Cardiac septum (tissue), 1 donor: Measurements from ENCODE around the gene PRKAG2. TPM values are rescaled to one million over a fixed set of nuclear protein-coding genes. Genes with fewer than 3 reads are reported as not detected.

Experiments used
- DNase-seq: peaks from one replicate; pipeline ENCODE4 v3.0.0-alpha.2; 2020; ENCODE audit warnings: low spot score
- intact Hi-C: fragments of 100-400 bp; cut with DNase I; formaldehyde crosslinking; loops from one replicate; pipeline ENCODE4 v1.14.0; 2022
- total RNA-seq: library from RNA; stranded (reverse); fragmentation: NEBNext Ultra II Directional; extraction: Animal tissue kit (Norgen Biotek cat#: 25700); gene quantifications from one replicate; pipeline ENCODE4 v1.2.1, GENCODE V29; 2021
- donor health status: DM: no; HTN: no; CAD: no.

Gene PRKAG2
- total RNA-seq, 1 donor from 2014 or later = 106 TPM

DNA sequence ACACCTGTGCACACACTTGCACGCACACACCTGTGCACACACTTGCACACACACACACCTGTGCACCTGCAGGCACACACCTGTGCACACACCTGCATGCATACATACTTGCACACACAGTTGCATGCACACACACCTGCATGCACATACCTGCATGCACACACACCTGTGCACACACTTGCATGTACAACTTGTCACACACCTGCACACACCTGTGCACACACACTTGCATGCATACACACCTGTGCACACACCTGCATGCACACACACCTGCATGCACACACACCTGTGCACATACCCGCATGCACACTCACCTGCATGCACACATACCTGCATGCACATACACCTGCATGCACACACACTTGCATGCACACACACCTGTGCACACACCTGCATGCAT is 207.2 kb downstream of the PRKAG2 start:
- intact Hi-C loops = no loop called here
- DNase-seq = no peak

DNA sequence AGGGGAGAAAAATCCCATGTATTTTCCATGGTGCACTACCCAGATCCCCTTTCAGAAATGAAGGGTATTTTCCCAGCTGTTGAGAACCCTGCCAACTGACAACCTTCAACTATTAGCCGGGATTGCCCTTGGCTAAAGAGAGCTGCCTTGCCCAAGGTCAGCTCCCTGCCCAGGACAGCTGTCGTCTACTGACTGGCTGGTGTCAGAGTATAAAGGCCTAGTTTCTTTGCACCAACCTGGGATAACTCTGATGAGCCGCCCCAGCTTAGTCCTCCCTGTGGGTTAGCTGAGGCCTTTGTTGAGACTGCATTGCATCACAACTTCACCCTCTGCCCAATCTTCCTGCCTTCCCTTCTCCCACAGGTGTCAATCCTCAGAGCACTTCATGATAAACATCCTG is 210.0 kb downstream of the PRKAG2 start:
- intact Hi-C loops = no loop called here
- DNase-seq = peak; percentile 73

DNA sequence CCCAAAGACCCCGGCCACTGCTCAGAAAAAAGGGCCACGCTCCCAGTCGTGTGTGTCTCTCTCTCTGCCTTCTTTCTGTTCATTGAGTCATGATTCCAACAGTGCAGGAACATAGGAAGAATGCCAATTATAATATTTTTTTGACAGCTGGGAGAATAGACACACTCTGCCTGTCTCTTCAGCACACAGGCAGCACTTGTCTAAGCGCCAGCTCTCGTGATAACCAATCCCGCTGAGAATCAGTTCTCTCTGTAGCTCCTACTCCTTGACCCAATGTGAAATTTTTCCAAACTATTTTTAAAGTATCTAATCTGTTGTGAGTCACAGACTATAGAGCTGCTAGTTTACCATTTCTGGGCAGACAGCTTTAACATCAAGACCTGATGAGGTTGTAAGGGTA is 211.5 kb downstream of the PRKAG2 start:
- DNase-seq = peak; percentile 77
- intact Hi-C loops = no loop called here

DNA sequence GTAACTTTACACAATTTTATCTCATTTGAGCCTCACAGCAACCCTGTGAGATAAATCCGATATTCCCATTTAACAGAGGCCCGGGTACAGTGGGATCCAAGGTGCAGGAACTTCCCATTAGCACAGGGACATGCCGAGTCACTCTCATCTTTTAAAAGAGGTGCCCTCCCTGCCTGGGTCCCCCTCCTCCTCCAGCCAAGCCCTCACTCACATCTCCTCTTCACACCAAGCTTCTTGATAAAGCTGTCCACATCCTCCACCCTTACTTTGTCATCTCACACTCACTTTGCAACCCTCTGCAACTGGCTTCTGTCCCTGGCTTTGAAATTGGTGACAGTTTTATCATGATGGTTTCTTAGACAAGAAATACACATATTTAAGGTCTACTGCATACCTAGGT is 212.6 kb downstream of the PRKAG2 start:
- peak; percentile 68 for DNase-seq
- intact Hi-C loops = no loop called here

DNA sequence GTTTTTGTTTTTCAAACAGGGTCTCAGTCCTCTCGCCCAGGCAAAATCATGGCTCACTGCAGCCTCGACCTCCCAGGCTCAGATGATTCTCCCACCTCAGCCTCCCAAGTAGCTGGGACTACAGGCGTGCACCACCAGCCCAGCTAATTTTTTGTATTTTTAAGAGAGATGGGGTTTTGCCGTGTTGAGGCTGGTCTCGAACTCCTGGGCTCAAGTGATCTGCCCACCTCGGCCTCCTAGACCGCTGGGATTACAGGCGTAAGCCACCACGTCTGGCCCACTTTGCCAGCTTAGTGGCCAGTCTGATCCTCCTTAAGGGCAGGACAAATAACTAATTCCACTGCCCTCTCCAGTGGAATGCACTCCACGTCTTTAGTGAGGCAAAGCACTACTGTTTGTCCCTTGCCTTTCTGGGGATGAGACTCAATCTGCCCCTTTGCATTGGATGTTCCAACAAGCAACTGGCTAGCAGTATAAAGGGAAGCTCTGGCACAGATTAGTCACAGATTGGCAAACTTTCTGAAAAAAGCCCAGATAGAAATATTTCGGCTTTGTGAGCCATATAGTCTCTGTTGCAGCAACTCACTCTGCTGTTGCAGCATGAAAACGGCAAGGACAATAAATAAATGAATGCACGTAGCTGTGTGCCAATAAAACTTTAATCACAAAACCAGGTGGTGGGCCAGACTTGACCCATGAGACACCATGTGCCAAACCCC is 213.4 kb downstream of the PRKAG2 start:
- peak; percentile 51 for DNase-seq
- intact Hi-C loops = no loop called here

DNA sequence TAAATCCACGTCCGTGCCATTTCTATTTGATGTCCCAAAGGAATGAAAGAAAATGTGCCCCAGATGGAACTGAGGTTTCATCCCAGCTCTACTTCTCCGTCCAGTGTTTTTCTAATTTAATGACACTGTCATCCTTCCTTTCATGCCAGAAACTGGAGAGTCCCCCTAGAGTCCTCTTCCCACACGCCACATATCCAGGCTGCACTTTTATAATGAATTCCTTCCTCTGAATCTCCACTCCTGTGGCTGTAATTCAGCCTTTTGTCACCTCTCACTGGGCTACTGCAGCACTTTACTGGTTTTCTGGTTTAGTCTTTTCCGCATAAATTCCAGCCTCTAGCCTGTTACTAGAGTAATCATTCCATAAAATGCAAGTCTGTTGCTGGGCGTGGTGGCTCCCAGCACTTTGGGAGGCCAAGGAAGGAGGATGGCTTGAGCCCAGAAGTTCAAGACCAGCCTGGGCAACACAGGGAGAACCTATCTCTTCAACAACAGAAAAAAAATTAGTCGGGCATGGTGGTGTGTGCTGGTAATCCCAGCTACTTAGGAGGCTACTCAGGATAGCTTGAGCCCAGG is 214.6 kb downstream of the PRKAG2 start:
- DNase-seq = peak; percentile 70

DNA sequence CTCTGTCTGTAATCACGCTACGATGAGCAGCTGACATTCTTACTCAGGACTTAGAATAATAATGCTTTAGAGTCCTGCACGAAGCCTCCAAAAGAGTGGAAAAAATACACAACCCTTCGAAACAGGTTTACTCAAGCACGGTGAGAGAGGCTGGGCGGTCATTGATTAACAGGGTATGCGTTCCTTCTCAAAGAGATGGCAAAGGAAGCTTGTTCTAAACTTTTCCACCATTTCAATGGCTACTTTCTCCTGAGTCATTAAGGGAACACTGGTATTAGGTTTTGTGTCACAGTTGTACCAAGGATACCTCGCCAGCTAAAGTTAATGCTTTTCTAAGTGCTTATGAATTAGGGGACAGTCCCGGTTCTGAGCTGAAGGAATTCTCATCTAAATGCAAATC is 215.3 kb downstream of the PRKAG2 start:
- DNase-seq = peak; percentile 5
- intact Hi-C loops = no loop called here

More for the DNA sequence above, 214.6 kb downstream of the PRKAG2 start:
- intact Hi-C loops = no loop called here

DNA sequence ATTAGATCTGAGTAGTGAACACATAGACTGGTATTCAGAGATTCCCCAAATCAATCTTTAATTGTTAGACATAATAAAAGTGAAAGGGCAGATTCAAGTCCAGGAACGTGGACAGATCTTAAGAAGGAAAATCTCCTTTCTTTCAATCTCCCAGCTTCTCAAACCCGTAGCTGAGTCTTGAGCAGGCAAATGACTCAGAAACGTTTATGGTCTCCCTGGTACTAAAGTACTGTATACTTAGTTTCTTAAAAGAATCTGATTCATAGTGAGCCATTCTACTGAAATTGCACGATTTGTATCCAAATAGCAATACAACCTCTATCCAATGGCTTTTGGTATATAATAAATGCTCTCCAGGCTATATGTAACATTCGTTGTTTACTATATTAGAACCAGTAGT is 216.8 kb downstream of the PRKAG2 start:
- DNase-seq = no peak
- intact Hi-C loops = no loop called here

DNA sequence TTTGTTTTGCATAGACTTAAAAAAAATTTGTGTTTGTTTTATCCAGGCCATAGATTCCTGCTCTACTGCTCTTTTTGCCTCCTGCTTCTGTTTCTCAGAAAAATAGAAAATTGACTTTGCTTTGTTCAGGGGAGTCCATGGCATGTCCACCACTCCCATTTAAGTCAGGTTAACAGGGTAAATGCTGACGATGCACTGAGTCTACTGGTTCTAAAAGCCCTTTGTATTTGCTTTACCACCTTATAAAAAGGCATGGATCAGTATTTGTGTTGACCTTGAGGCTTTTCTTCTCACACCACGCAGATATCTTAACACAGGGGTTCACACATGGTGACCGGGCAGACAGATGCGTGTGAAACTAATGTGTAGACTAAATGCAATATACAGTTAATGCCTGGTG is 217.7 kb downstream of the PRKAG2 start:
- DNase-seq = no peak
- intact Hi-C loops = no loop called here

DNA sequence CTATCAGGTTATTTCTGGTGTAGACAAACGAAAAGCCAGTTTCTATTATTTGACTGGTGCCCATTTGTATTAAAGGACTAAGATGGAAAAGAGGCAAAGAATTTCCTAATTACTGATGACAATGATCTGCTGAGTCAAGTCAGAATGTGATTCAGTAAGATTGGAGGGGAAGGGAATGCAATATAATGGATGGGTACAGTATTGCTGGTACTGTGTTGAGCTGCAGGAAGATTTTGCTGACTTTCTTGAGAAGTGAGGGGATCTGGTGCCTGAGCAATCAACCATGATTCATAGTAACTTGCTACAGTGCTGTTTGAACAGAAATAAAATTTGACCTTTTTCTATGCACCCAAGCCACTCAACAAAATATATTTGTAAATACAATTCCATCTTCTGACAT is 218.1 kb downstream of the PRKAG2 start:
- intact Hi-C loops = no loop called here
- DNase-seq = no peak

DNA sequence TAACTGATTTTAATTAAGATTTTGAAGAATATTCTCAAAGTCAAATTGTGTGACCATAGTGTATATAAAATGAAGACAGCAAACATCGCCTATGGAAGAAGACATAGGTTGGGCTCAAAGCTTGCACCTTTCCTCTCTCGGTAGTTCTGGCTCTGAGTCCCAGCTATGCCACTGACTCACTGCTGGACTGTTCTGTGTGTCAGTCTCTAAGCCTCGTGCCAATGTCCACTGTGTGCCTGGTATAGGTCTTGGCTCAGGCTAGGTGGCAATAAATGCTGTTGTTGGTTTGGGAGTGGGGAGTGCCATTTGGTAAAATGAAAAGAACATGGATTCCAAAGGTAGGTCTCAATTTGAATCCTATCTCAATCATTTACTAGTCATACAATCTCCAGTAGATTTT is 219.7 kb downstream of the PRKAG2 start:
- intact Hi-C loops = no loop called here
- DNase-seq = no peak

DNA sequence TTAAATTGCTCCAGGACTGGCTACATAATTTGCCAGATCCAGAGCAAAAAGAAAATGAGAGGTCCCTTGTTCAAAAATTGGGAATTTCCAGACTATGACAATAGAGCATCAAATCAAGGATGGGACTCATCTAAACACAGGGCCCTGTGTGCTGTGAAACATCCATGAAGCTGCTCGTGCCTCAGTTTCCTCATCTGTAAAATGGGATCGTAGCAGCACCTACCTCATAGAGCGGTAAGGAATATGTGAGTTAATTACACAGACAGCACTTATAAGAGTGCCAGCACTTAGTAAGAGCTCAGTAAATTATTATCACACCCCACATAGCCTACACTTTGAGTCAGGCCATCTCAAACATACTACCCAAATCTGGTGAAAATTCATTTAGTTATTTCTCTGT is 221.4 kb downstream of the PRKAG2 start:
- intact Hi-C loops = no loop called here
- no peak for DNase-seq

DNA sequence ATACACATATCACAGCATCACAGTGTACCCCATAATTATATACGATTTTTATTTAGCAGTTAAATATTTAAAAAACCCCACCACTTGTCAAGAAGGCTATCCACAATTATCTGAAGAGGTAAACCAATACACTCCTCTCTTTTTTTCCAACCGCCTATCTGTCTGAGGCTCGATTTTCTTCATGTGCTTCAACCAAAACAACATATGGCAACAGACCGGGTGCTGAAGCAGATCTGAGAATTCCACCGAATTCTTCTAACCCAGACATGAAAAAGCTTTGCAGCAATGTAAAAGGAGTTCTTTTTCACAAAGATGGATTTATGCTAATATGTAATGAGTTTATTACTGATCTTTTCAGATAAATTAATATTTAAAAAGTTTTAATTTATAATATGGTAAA is 224.8 kb downstream of the PRKAG2 start:
- intact Hi-C loops = no loop called here

DNA sequence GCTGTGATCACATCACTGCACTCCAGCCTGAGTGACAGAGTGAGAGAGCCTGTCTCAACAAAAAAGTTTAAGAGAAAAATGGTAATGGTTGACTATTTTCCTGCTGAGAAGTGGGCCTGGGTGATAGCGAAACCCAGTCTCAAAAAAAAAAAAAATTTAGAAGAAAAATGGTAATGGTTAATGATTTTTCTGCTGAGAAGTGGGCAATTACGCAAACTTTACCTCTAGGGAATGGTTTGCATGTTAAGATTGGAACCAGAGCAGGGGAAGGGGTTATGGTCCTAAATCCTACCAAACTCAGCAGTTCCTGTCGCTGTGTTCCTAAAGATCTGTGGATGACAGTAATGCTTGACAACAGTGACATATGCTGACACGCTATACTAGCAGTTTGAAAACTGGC is 226.8 kb downstream of the PRKAG2 start:
- intact Hi-C loops = no loop called here
- no peak for DNase-seq

More for the DNA sequence above, 224.8 kb downstream of the PRKAG2 start:
- no peak for DNase-seq

DNA sequence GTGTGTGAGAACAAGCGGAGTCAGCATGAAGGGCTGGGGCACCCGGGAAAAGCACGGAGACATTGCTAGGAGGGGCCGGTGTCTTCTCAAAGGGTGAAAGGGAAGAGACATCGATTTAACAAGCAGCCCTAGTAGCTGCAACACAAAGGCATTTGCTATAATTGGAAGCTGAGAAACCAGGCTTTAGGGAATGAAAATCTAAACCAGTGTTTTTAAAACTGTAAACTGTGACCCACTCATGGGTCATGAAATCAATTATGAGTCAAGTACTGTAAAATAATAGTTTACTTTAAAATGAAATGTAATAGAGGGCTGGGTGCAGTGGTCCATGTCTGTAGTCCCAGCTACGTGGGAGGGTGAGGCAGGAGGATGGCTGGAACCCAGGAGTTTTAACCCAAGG is 228.5 kb downstream of the PRKAG2 start:
- no peak for DNase-seq
- intact Hi-C loops = no loop called here

DNA sequence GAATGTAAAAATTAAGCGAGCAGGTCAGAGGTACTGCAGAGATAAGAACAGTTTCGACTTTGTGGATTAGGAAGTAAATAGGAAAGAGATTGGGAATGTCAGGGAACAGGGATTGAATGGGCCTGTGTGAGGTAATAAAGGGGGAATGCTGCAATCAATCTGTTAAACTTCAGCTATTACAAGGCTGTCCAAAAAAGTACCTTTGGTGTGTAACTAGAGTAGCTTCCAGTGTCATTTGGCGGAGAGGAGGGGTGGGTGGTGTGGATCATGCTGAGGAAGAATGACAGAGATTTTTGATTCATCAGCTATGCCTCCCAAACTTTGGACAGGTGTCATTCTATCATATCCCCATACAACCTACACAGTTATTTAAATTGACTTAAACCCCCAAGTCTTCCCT is 229.0 kb downstream of the PRKAG2 start:
- no peak for DNase-seq
- intact Hi-C loops = no loop called here

DNA sequence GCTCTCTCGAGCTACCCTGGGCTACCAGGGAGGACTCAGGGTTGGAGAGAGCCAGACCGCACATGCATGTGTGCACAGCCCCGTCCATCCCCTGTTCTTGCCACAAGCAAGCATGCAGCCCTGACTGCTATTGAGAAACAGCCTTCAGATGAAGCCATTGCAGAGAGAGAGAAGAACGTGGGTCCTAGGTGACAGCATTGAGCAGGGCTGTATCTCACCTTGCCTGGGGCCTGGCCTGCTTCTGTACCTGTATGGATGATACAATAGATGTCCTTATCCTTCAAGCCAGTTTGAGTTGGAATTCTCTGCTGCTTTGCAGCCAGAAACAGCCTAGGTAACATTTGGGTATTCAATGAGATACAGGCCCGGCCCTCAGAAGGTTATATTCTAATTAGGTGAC is 229.9 kb downstream of the PRKAG2 start:
- intact Hi-C loops = no loop called here
- DNase-seq = no peak

DNA sequence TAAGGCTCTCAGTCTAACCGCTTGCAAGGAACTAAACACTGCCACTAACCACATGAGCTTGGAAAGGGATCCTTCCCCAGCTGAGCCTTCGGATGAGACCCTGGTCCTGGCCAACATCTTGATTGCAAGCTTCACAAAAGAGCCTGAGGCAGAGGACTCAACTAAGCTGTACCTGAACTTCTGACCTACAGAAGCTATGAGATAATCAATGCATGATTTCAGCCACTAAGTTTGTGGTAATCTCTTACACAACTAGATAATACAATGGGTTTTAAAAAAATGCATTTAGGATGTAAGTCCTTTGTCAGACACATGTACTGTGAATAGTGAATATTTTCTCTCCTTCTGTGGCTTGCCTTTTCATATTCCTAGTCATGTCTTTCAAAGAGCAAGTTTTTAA is 231.6 kb downstream of the PRKAG2 start:
- intact Hi-C loops = no loop called here
- no peak for DNase-seq

DNA sequence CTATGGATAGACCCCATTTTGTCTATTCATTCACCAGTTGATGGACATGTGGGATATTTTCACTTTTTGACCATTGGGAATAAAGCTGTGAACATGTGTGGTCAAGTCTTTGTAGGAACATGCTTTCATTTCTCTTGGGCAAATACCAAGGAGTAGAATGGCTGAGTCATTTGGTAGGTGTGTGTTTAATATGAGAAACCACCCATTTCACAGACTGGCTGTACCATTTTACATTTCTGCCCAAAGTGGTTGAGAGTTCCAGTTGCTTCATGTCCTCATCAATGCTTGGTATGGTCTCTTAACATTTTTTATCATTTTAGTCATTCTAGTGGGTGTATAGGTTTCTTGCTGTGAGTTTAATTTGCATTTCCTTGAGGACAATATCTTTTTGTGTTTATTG is 232.4 kb downstream of the PRKAG2 start:
- no peak for DNase-seq
- intact Hi-C loops = no loop called here

DNA sequence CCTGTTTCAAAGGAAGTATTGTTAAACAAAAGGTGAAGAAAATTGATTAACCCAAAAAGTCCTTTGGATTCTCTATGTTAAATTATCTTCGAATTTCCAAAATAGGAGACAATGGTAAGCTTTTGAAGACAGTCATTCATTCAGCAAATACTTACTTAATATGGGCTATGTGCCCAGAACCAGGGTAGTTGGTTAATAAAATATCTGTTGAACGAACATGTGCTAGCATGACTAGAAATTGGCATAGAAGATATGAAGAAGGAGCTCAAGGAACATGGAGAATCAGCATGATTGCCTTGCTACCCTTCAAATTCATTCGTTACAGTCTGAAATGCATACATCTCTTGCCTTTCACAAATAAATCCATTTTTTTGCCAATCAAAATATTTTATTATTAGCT is 234.2 kb downstream of the PRKAG2 start:
- intact Hi-C loops = no loop called here
- no peak for DNase-seq

DNA sequence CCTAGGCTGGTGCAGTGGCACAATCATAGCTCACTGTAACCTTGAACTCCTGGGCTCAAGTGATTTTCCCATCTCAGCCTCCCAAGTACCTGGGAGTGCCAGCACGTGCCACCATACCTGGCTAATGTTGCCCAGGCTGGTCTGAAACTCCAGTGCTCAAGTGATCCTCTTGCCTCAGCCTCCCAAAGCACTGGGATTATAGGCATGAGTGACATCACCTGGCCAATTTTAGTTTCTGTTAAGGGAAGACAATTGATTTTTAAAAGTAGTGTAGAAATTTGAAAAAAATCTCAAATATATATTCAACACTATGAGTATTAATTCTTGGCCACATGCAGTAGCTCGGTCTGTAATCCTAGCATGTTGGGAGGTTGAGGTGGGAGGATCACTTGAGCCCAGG is 235.3 kb downstream of the PRKAG2 start:
- DNase-seq = peak; percentile 39

DNA sequence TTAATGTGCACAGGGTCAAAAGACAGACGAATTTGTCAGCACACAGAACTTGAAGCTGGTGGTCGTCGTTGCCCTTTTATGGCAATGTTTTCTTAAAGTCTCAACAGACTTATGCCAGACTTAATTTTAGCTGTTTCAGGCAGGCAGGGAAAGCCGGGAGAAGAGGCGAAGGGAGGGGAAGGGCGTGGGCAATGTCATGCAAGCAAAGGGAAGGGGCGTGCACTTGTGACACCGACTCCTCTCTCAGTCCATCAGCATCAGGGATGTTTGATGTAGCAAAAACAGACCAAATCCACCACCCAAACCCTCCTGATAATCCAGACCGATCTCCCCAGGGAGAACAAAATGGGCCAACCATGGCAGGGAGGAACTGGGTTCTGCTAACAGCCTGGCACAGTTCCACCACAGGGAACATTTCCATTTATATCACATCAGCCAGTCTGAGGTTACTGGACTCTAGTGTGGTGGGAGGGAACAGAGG is 239.1 kb downstream of the PRKAG2 start:
- intact Hi-C loops = no loop called here
- DNase-seq = no peak

More for the DNA sequence above, 235.3 kb downstream of the PRKAG2 start:
- intact Hi-C loops = no loop called here
